SH-SY5Y (cell line): ENCODE measurements around the gene SPIN1.

Experiments used
- GATA2 ChIP-seq: IDR thresholded peaks from 2 replicates; pipeline ENCODE4 v1.6.1; 2011; ENCODE audit warnings: mild to moderate bottlenecking, low read depth, low read length
- GATA3 ChIP-seq: IDR thresholded peaks from 2 replicates; pipeline ENCODE4 v1.6.1; 2011; ENCODE audit warnings: low read depth, mild to moderate bottlenecking, low read length, moderate library complexity

GRCh38 chr9:88503845-88504764 is 115.9 kb downstream of the SPIN1 start:
- TF ChIP-seq GATA2 (no peak), GATA3 (no peak)
